HUDEP-2 (cell line): ENCODE data around the gene INTS15.

Source experiments
- DNase-seq, 76 experiments: peaks; one replicate each; lab custom pipeline; 2025; ENCODE audit not compliant: unreplicated experiment in 76 of 76; lab: John Stamatoyannopoulos, UW

Gene INTS15

GRCh38 chr7:6641305-6642035 lies 51.6 kb downstream of the INTS15 start:
- DNase-seq, result no peak

DNA sequence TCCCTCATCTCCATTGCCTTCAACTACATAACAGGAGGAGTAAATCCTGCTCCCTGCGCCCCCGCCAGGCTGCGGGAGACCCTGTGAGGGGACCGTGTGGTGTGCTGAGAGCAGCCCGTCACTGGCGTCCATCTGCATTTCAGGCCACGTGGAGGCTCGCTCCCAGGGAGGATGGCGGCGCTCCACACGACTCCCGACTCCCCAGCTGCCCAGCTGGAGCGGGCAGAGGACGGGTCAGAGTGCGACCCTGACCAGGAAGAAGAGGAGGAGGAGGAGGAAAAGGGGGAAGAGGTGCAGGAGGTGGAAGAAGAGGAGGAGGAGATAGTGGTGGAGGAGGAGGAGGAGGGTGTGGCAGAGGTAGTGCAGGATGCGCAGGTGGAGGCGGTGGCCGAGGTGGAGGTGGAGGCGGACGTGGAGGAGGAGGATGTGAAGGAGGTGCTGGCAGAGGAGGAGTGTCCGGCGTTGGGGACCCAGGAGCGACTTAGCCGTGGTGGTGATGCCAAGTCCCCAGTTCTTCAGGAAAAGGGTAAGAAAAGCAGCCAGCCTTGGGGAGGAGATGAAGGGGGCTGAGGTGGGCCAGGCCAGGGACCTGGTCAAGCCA lies 52.5 kb downstream of the INTS15 start:
- DNase-seq, result no peak

GRCh38 chr7:6642861-6643640 lies 53.2 kb downstream of the INTS15 start:
- peak in 15 of 76 experiments; percentile 6 to 43 (median 16) for DNase-seq

DNA sequence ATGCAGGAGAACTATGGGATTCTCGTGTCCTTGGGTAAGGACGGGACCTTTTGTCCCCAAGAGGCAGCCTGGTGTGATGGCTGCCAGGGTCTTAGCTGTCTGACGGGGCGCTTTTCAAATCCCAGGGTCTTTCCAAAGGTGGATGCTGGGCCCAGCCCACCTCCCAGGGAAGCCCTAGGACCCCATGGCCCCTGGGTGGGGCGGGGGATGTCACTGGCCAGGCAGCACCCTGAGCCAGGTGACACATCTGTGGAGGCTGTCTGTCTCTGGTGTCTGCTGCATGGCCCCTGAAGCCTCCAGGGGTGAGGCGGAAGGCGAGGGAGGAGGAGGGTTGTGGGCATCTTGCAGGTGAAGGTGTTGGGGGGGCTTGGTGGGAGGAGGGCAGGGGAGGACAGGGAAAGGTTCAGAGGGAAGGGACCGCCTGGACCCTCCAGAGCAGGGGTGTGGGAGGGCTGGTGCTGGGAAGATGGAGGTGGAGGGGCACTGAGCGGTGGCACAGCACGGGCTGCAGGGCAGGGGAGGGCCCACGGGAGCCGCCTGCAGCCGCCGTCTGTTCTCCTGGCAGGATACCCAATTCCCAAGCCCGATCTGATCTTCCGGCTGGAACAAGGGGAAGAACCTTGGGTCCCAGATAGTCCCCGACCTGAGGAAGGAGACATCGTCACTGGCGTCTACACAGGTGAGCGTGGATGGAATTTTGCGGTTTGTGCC lies 54.2 kb downstream of the INTS15 start:
- DNase-seq, result no peak

DNA sequence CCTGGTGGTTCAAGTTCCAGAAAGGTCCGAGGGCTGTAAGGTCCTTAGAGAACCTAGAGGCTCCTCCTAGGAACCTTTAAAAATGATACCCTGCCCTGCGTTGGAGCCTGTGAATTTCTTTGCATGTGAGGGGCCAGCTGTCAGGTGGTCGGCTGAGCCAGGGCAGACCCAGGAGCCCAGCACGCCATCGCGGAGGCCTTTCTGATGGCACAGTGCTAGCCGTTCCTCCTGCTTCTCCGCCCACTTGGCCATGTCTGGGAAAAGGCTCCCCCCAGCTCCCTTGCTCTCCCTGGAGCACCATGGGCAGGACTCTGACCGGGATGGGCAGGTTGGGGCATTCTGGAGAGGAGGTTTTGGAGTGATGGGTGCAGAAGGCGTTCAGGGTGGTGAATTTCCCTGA lies 54.9 kb downstream of the INTS15 start:
- no peak for DNase-seq

DNA sequence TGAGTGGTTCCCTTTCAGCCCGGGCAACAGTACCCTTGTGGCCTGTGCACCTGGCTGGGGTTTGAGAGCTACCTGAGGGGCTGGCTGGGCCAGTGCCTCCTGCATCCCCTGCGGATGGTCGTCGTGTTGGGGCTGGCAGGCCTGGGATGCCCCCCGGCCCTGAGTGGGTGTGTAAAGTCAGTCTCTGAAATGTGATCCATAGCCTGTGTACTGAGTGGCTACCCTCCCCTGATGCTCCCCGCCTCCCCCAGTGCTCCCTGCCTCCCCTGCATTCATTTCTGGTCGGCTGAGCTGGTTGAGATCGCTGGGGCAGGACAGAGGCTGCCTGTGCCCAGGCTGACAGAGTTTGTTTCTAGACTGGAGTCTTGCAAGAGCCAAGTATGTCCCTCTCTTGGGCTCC lies 56.6 kb downstream of the INTS15 start:
- no peak for DNase-seq

- no peak for DNase-seq
Measured at GRCh38 chr7:6647080-6647479, 57.3 kb downstream of the INTS15 start.

DNA sequence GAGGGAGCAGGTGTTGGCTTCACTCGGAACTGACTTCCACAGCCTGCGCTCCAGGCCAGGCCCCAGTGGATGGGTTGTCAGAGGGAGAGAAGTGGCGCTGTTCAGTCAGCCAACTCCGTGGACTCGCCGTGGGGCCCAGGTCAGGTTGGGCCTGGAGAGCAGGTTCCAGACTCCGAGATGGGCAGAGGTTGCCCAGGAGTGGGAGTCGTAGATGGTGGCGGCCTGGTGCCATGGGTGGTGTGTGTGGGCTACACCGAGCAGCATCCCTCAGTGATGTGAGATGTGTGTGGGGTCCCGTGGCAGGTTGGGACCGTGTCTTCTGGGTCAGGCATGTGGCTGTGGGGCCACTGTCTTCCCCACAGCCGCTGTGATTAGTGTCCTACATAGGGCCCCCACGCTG lies 57.7 kb downstream of the INTS15 start:
- DNase-seq, result no peak

GRCh38 chr7:6648066-6648814 lies 58.4 kb downstream of the INTS15 start:
- DNase-seq, result no peak

DNA sequence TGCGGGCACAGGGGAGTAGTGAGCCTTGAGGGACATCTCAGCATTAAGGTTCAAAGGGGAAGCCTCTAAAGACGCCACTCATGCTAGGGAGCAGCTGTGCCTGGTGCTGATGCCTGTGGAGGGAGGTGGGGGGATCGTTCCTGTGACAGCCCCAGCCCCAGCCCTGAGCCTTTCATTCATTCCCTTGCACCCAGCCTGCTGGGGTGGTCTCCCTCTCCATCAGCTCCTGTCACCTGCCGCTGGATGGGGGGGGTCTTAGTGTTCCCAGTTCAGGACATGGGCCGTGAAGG lies 58.9 kb downstream of the INTS15 start:
- DNase-seq, result no peak

- no peak for DNase-seq
Measured at GRCh38 chr7:6649241-6649961, 59.6 kb downstream of the INTS15 start.

DNA sequence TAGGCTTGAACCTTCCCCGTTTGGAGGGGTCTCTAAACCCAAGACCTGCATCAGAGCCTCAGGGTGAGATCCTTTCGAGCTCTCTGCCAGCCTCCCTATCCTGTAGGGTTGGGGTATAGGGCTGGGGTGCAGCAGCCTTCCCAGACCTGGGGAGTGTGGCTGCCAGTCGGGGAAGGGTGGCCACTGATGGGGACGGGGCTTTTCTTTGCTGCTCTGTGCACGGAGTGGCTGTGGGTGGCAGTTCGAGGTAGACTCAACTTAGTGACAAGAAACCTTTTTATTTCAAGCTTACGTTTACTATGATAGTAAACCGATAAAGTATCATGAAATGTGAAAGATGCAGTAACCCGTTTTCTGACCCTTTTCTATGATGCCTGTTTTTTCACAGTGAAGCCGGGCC lies 60.3 kb downstream of the INTS15 start:
- no peak for DNase-seq

- DNase-seq, result no peak
Measured at GRCh38 chr7:6650521-6651011, 60.7 kb downstream of the INTS15 start.

DNA sequence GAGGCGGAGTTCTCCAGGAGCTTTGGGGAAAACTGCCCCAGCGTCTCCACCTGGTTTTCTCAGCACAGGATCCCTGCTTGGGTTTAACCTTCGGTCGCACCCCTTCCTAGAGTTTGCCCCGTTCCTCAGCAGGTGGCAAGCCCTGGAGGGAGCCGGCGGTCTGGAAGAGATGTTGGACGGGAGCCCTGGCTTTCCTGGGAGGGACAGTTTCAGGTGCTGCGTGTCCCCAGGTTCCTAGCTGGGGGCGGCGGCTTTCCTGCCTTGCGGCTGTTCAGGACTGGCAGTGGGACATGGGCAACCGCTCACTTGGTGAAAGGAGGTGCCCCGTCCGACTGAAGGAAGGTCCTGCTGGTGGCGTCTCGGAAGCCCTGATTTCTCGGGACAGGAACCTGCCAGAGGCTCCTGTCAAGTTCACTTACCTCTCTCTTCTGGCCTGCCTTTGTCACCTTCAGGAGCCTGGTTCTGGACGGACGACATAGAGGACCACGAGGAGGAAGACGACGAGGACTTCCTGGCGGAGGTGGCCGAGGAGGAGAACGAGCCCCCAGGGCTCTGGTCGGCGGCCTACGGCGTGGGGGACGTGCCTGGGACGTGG lies 62.1 kb downstream of the INTS15 start:
- DNase-seq, result no peak

DNA sequence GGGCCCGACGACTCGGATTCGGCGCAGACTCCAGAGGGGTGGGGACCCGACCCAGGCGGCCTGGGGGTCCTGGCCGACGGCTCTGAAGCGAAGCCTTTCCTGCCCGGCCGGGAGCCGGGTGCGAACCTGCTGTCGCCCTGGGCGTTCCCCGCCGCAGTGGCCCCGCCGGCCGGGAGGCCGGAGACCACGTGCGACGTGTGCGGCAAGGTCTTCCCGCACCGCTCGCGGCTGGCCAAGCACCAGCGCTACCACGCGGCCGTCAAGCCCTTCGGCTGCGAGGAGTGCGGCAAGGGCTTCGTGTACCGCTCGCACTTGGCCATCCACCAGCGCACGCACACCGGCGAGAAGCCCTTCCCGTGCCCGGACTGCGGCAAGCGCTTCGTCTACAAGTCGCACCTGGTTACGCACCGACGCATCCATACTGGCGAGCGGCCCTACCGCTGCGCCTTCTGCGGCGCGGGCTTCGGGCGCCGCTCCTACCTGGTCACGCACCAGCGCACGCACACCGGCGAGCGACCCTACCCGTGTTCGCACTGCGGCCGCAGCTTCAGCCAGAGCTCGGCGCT lies 62.7 kb downstream of the INTS15 start:
- no peak for DNase-seq

DNA sequence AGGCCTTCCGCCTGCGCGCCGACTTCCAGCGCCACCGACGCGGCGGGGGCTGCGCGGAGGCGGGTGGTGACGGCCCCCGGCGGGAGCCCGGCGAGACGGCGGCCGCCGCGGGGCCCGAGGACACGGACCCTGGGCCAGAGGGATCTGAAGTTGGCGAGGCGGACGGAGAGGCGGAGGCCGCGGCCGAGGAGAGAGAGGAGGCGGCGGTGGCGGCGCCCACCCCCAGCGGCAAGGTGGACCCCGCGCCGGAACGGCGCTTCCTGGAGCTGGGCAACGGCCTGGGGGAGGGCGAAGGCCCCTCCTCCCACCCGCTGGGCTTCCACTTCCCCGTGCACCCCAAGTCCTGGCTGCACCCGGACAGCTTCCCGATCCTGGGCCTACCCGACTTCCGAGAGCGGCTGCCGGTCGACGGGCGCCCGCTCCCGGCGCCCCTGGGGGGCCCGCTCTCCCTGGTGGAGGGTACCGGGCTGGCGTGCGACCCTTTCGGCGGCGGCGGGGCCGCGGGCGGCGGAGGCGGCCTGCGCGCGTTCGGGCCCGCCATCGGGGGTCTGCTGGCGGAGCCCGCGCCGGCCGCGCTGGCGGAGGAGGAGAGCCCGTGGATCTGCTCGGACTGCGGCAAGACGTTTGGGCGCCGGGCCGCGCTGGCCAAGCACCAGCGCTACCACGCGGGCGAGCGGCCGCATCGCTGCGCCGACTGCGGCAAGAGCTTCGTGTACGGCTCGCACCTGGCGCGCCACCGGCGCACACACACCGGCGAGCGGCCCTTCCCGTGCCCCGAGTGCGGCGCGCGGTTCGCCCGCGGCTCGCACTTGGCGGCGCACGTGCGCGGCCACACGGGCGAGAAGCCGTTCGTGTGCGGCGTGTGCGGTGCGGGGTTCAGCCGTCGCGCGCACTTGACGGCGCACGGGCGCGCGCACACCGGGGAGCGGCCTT lies 63.5 kb downstream of the INTS15 start:
- DNase-seq, result no peak

DNA sequence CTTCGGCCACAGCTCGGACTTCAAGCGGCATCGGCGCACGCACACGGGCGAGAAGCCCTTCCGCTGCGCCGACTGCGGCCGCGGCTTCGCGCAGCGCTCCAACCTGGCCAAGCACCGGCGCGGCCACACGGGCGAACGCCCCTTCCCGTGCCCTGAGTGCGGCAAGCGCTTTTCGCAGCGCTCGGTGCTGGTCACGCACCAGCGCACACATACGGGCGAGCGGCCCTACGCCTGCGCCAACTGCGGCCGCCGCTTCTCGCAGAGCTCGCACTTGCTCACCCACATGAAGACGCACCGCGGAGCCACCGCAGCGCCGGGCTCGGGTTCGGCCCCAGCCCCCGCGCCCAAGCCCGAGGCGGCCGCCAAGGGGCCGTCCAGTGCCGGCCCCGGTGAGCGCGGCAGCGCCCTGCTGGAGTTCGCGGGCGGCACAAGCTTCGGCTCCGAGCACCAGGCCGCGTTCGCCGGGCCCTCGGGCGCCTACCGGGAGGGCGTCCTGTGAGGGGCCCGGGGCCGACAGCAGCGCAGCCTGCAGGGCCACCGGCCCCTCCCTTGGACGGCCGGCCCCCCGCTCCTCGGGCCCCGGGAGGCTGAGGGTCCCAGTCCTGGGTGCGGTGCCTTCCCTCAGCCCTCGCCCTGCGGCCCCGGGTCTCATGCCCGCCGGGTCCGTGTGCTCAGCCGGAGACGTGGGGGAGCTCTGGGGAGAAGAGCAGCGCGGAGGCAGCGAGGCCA lies 64.5 kb downstream of the INTS15 start:
- DNase-seq, result no peak
